ENCODE results near the gene UBQLN3.

GRCh38 chr11:5476186-5476819, 33.5 kb downstream of the UBQLN3 start:
- TF ChIP-seq POLR2A (IDR thresholded peaks at IDR 0.05; ENCODE audit: low read length) (no peak), GATA1 (IDR thresholded peaks at IDR 0.05; ENCODE audit: low read depth, low read length) (no peak)
